ENCODE data around the gene FBXO9. TPM values are rescaled to one million over a fixed set of nuclear protein-coding genes. Genes with fewer than 3 reads are reported as not detected.

The FBXO9 gene
- total and polyA plus RNA-seq, 2 of the 8 experiments (the other 6 are each of a cell fraction or from before 2014, with no cell fraction given) = 41.3 to 50.9 TPM

DNA sequence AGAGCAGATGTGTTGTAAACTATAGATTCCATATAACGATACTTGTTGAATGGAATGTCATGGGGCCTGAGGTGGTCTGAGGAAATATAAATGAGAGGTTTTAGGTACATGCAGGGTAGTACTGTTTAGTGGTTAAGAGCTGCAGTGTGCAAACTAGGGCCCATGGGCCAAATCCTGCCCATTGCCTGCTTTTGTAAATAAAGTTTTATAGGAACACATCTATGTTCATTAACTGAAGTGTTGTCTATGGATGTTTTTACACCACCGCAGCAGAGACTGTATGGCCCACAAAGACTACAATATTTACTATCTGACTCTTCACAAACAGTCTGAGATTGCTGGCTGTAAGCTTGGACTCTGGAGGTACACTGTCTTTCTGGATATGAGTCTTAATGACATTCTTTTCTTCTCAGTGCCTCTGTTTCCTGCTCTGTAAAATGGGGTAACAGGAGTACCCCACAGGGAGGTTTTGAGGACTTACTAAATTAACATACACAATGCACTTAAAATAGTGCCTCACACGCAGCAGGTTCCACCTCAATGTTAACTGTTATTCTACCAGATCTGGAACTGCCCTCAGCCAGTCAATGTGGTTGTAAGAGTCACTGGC, 70.9 kb downstream of the FBXO9 start (continued):
- TF ChIP-seq CHD7 (IDR thresholded peaks at IDR 0.05; ENCODE audit: insufficient replicate concordance, low read length) (no peak), SRF (IDR thresholded peaks at IDR 0.05; ENCODE audit: low read depth, low read length) (no peak), KDM1A (IDR thresholded peaks at IDR 0.05; ENCODE audit: borderline replicate concordance, low read length) (no peak), EZH2 (IDR thresholded peaks at IDR 0.05; ENCODE audit: low read depth, low read length, severe bottlenecking) (no peak), CREB1 (IDR thresholded peaks at IDR 0.05) (no peak), CTCF (IDR thresholded peaks at IDR 0.05; ENCODE audit: control extremely low read depth in 1 of 3, insufficient read depth in 1 of 3, low read depth in 1 of 3, low read length in 3 of 3) (no peak), SP2 (IDR thresholded peaks at IDR 0.05; ENCODE audit: low read length) (no peak), GTF2F1 (IDR thresholded peaks at IDR 0.05; ENCODE audit: borderline replicate concordance, low read depth, low read length) (no peak), NRF1 (IDR thresholded peaks at IDR 0.05; ENCODE audit: low read depth, low read length) (no peak)
